ENCODE data around the gene MLYCD.

The MLYCD gene

DNA sequence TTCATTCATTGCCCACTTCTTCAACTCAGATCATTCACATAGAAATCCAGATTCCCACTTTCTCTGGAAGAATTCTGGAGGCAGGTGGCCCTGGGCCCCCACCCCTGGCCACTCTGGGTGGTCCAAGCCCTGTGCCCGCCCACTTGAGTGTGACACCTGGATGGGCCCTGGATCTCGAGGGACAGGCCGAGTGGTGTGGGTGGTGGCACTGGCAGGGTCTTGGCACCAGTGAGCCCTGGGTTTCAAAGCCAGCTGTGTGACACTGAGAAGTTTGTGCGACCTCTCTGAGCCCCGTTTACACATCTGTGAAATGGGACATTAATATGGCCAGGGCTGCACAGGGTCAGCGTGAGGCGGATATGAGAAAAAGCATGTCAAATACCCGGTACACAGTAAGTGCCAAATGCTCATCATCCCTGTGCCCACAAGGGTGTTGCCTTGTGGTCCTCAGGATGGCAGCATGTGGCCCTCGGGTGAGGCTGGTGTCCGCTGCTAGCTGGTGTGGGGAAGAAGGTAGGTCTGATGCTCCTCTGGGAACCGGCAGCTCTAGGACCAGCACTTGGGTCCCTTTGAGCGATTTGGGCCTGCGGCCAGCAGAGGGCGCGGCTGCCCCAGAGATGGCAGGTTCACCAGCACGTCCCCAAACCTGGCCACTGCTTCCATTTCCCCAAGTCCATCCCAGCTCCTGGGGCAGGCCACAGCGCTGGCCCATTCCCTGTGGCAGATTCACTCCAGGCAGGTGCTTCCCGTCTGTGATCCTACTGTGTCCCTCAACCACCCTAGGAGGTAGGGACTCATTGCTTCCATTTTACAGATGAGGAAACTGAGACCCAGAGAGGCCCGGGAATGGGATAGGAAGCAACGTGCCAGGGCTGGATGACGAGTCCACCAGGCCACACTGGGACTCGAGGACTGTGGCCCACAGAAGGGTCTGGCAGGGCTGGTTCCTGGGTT lies 57.7 kb downstream of the MLYCD start:
- H3K4me3 ChIP-seq (ENCODE audit: low read length in 2 of 2): no peak overlapping the region
- no peaks in the 10 kb centered on the region for H3K27me3 ChIP-seq (ENCODE audit: control insufficient read depth in 1 of 2, insufficient read depth in 2 of 2, low read length in 2 of 2)
- H3K9me3 ChIP-seq (ENCODE audit: control insufficient read depth in 2 of 2, low read length in 2 of 2): no peaks in the 10 kb centered on the region
- H3K27ac ChIP-seq (ENCODE audit: low read length): no peak overlapping the region
- H3K9ac ChIP-seq (ENCODE audit: low read length in 2 of 2): no peak overlapping the region
- peaks cover 27% of the 10 kb centered on the region for H3K4me1 ChIP-seq (ENCODE audit: control insufficient read depth, insufficient read depth, low read length)
- H3K36me3 ChIP-seq (ENCODE audit: control insufficient read depth in 2 of 2, insufficient read depth in 2 of 2, low read length in 2 of 2): peaks cover 20 to 21% of the 10 kb centered on the region in 2 donors

GRCh38 chr16:83957296-83957855 lies 58.5 kb downstream of the MLYCD start:
- Histone ChIP-seq H3K27ac (ENCODE audit: low read length) (no peak overlapping the region), H3K4me1 (ENCODE audit: control insufficient read depth, insufficient read depth, low read length) (peaks cover 27% of the 10 kb centered on the region), H3K27me3 (ENCODE audit: control insufficient read depth in 1 of 2, insufficient read depth in 2 of 2, low read length in 2 of 2) (no peaks in the 10 kb centered on the region), H3K9ac (ENCODE audit: low read length in 2 of 2) (no peak overlapping the region), H3K36me3 (ENCODE audit: control insufficient read depth in 2 of 2, insufficient read depth in 2 of 2, low read length in 2 of 2) (peaks cover 20 to 21% of the 10 kb centered on the region in 2 donors), H3K9me3 (ENCODE audit: control insufficient read depth in 2 of 2, low read length in 2 of 2) (no peaks in the 10 kb centered on the region), H3K4me3 (ENCODE audit: low read length in 2 of 2) (no peak overlapping the region)

- Histone ChIP-seq H3K4me1 (ENCODE audit: control insufficient read depth, insufficient read depth, low read length) (peaks cover 17% of the 10 kb centered on the region), H3K27me3 (ENCODE audit: control insufficient read depth in 1 of 2, insufficient read depth in 2 of 2, low read length in 2 of 2) (no peaks in the 10 kb centered on the region), H3K36me3 (ENCODE audit: control insufficient read depth in 2 of 2, insufficient read depth in 2 of 2, low read length in 2 of 2) (peaks cover 26% of the 10 kb centered on the region in 2 donors), H3K9ac (ENCODE audit: low read length in 2 of 2) (no peak overlapping the region), H3K9me3 (ENCODE audit: control insufficient read depth in 2 of 2, low read length in 2 of 2) (no peaks in the 10 kb centered on the region), H3K27ac (ENCODE audit: low read length) (no peak overlapping the region), H3K4me3 (ENCODE audit: low read length in 2 of 2) (no peak overlapping the region)
Measured at GRCh38 chr16:83958137-83958845, 59.4 kb downstream of the MLYCD start.

DNA sequence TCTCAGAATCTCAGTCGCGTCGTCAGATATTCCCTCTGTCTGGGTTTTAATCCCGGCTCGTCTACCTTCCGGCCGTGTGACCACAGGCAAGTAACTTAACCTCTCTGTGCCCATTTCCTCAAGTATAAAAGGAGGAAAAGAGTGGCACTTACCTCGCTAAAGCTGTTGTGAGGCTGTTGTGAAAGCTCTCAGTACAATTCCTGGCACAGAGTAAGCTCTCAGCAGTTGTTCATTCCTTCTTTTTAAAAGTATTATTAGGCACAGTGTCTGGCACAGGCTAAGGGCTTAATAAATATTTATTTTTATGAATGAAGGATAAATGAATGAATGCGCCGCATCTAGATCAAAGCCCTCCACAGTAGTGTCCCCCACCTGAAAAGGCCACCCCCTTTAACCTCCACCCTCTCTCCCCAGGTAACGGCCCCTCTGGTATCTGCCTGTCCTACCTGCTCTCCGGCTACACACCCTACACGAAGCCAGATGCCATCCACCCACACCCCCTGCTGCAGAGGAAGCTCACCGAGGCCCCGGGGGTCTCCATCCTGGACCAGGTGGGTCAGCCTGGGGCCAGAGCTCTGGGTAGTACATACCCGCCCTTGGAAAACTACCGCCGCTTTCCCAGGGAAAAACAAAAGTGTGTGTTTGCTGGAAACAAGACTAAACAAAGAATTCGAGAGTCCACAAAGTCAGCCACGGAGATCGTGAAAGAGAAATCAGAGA lies 60.1 kb downstream of the MLYCD start:
- no peak overlapping the region for H3K9ac ChIP-seq (ENCODE audit: low read length in 2 of 2)
- peaks cover 11% of the 10 kb centered on the region for H3K4me1 ChIP-seq (ENCODE audit: control insufficient read depth, insufficient read depth, low read length)
- no peaks in the 10 kb centered on the region for H3K9me3 ChIP-seq (ENCODE audit: control insufficient read depth in 2 of 2, low read length in 2 of 2)
- H3K27ac ChIP-seq (ENCODE audit: low read length): no peak overlapping the region
- H3K36me3 ChIP-seq (ENCODE audit: control insufficient read depth in 2 of 2, insufficient read depth in 2 of 2, low read length in 2 of 2): peaks cover 26% of the 10 kb centered on the region in 2 donors
- no peak overlapping the region for H3K4me3 ChIP-seq (ENCODE audit: low read length in 2 of 2)
- no peaks in the 10 kb centered on the region for H3K27me3 ChIP-seq (ENCODE audit: control insufficient read depth in 1 of 2, insufficient read depth in 2 of 2, low read length in 2 of 2)

DNA sequence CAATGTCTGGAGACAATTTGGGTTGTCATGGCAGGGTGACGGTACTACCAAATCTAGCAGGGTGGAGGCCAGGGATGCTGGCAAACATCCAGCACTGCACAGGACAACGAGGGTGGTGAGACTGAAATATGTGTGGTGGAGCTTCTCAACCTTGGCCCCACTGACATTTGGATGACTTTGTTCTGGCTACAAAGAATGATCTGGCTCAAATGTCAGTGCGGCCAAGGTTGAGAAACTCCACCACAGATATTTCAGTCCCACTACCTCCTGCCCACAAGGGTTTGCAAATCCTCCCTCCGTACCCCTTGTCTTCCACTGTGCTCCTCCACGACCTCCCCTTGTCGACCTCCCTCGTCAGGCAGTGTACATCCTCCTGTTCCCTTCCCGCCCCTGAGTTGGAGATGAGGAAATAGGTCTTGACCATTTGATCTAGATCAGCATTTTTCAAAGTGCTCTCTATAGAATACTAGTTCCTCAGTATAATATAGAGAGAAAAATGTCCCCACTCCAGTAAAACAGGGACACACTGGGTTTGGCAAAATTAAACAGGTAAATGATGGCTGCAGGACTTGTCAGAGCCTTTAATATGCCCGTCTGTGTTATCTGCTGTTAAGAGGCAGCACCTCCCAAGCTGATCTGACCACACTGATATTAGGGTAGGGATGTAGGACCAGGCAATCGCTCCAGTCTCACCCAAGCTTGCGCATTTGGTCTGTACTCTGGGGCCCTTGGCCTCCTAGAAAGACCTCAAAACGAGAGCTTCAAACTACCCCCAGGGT lies 60.9 kb downstream of the MLYCD start:
- Histone ChIP-seq H3K36me3 (ENCODE audit: control insufficient read depth in 2 of 2, insufficient read depth in 2 of 2, low read length in 2 of 2) (peaks cover 26% of the 10 kb centered on the region in 2 donors), H3K27ac (ENCODE audit: low read length) (no peak overlapping the region)

GRCh38 chr16:83960521-83961249 lies 61.8 kb downstream of the MLYCD start:
- Histone ChIP-seq H3K27me3 (ENCODE audit: control insufficient read depth in 1 of 2, insufficient read depth in 2 of 2, low read length in 2 of 2) (no peaks in the 10 kb centered on the region), H3K4me1 (ENCODE audit: control insufficient read depth, insufficient read depth, low read length) (no peaks in the 10 kb centered on the region), H3K9me3 (ENCODE audit: control insufficient read depth in 2 of 2, low read length in 2 of 2) (no peaks in the 10 kb centered on the region), H3K9ac (ENCODE audit: low read length in 2 of 2) (no peak overlapping the region), H3K4me3 (ENCODE audit: low read length in 2 of 2) (no peak overlapping the region), H3K27ac (ENCODE audit: low read length) (no peak overlapping the region), H3K36me3 (ENCODE audit: control insufficient read depth in 2 of 2, insufficient read depth in 2 of 2, low read length in 2 of 2) (peaks cover 26% of the 10 kb centered on the region in 2 donors)

More for the DNA sequence above, 60.9 kb downstream of the MLYCD start:
- Histone ChIP-seq H3K4me1 (ENCODE audit: control insufficient read depth, insufficient read depth, low read length) (peaks cover 6% of the 10 kb centered on the region), H3K9ac (ENCODE audit: low read length in 2 of 2) (no peak overlapping the region), H3K9me3 (ENCODE audit: control insufficient read depth in 2 of 2, low read length in 2 of 2) (no peaks in the 10 kb centered on the region), H3K27me3 (ENCODE audit: control insufficient read depth in 1 of 2, insufficient read depth in 2 of 2, low read length in 2 of 2) (no peaks in the 10 kb centered on the region), H3K4me3 (ENCODE audit: low read length in 2 of 2) (no peak overlapping the region)

GRCh38 chr16:83961591-83961990 lies 62.7 kb downstream of the MLYCD start:
- Histone ChIP-seq H3K27me3 (ENCODE audit: control insufficient read depth in 1 of 2, insufficient read depth in 2 of 2, low read length in 2 of 2) (no peaks in the 10 kb centered on the region), H3K9ac (ENCODE audit: low read length in 2 of 2) (no peak overlapping the region), H3K4me3 (ENCODE audit: low read length in 2 of 2) (no peak overlapping the region), H3K9me3 (ENCODE audit: control insufficient read depth in 2 of 2, low read length in 2 of 2) (no peaks in the 10 kb centered on the region), H3K27ac (ENCODE audit: low read length) (no peak overlapping the region), H3K4me1 (ENCODE audit: control insufficient read depth, insufficient read depth, low read length) (no peaks in the 10 kb centered on the region), H3K36me3 (ENCODE audit: control insufficient read depth in 2 of 2, insufficient read depth in 2 of 2, low read length in 2 of 2) (peaks cover 26% of the 10 kb centered on the region in 2 donors)

GRCh38 chr16:83963277-83964119 lies 64.6 kb downstream of the MLYCD start:
- H3K9ac ChIP-seq (ENCODE audit: low read length in 2 of 2): no peak overlapping the region
- H3K36me3 ChIP-seq (ENCODE audit: control insufficient read depth in 2 of 2, insufficient read depth in 2 of 2, low read length in 2 of 2): peaks cover 25 to 26% of the 10 kb centered on the region in 2 donors
- H3K27me3 ChIP-seq (ENCODE audit: control insufficient read depth in 1 of 2, insufficient read depth in 2 of 2, low read length in 2 of 2): no peaks in the 10 kb centered on the region
- H3K27ac ChIP-seq (ENCODE audit: low read length): no peak overlapping the region
- no peaks in the 10 kb centered on the region for H3K4me1 ChIP-seq (ENCODE audit: control insufficient read depth, insufficient read depth, low read length)
- H3K9me3 ChIP-seq (ENCODE audit: control insufficient read depth in 2 of 2, low read length in 2 of 2): no peaks in the 10 kb centered on the region
- H3K4me3 ChIP-seq (ENCODE audit: low read length in 2 of 2): no peak overlapping the region
